ENCODE results near the gene HMOX1. TPM values are rescaled to one million over a fixed set of nuclear protein-coding genes. Genes with fewer than 3 reads are reported as not detected.

HMOX1 gene
- total RNA-seq, 1 donor from 2014 or later: 26.8 TPM

DNA sequence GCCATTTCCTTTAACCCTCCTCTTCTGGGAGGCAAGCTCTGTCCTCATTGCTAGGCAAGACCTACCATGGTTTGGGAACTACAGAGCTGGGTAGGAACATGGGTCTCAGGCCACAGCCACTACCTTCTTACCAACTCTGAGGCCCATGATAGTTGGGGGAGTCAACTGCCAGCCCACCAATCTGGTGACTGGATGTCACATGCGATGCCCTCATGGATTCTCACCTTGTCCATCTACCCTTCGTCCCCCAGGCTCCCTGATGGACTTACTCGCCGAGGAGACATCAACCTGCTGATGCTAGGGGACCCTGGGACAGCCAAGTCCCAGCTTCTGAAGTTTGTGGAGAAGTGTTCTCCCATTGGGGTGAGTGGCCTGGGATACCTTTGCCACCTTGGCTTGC is 32.7 kb downstream of the HMOX1 start:
- intact Hi-C loops (cut with DNase I): no loop called here
- DNase-seq (ENCODE audit: extremely low spot score in 2 of 2): no peak
- H3K4me3 ChIP-seq: no peak overlapping the region
- H3K4me1 ChIP-seq: no peaks in the 10 kb centered on the region
- TF ChIP-seq POLR2AphosphoS5 (IDR thresholded peaks at IDR 0.05; ENCODE audit: insufficient read depth in 1 of 2, low read depth in 1 of 2): no peak
- no peak for TF ChIP-seq POLR2A (IDR thresholded peaks at IDR 0.05)
- TF ChIP-seq CTCF (IDR thresholded peaks at IDR 0.05): no peak
- H3K27ac ChIP-seq: no peak overlapping the region
- H3K9me3 ChIP-seq: no peaks in the 10 kb centered on the region
- H3K27me3 ChIP-seq: no peaks in the 10 kb centered on the region
- peaks cover 0 to 81% of the 10 kb centered on the region in 2 donors for H3K36me3 ChIP-seq

DNA sequence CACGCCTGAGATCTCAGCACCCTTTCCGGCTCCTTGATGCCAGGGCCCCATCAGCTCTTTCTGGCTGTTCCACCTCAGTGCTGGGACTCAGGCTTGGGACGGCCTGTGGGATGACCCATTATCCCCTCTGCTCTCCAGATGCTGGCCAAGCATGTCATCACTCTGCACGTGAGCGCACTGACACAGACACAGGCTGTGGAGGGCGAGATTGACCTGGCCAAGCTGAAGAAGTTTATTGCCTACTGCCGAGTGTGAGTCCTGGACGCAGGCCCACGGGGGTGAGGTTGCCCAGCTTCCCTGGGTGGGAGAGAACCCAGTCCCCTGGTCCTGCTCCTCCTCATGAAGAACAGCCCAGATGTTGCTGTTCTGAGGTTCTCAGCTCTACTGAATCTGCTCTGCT is 36.7 kb downstream of the HMOX1 start:
- no peak overlapping the region for H3K4me3 ChIP-seq
- intact Hi-C loops (cut with DNase I): no loop called here
- DNase-seq (ENCODE audit: extremely low spot score in 2 of 2): no peak
- no peaks in the 10 kb centered on the region for H3K27me3 ChIP-seq
- no peaks in the 10 kb centered on the region for H3K9me3 ChIP-seq
- TF ChIP-seq CTCF (IDR thresholded peaks at IDR 0.05) (no peak), POLR2A (IDR thresholded peaks at IDR 0.05) (no peak), POLR2AphosphoS5 (IDR thresholded peaks at IDR 0.05; ENCODE audit: insufficient read depth in 1 of 2, low read depth in 1 of 2) (no peak)
- no peak overlapping the region for H3K27ac ChIP-seq
- no peaks in the 10 kb centered on the region for H3K4me1 ChIP-seq
- H3K36me3 ChIP-seq: peaks cover 0 to 70% of the 10 kb centered on the region in 2 donors

DNA sequence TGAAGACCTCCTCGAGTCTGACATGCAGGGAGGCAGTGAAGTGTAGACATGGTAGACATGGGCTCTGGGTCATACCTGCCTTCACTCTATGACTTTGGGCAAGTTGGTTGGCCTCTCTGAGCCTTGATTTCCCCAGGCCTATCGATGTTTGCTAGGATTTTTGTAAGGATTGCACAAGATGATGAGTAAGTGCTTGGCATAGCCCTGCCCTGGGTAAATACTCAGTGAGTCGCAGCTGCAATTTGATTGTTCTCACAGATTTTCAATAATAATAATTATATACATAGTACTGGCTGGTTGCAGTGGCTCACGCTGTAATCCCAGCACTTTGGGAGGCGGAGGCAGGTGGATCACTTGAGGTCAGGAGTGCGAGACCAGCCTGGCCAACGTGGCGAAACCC is 37.2 kb downstream of the HMOX1 start:
- no peak for DNase-seq (ENCODE audit: extremely low spot score in 2 of 2)
- Histone ChIP-seq H3K27ac (no peak overlapping the region), H3K4me1 (no peaks in the 10 kb centered on the region), H3K36me3 (peaks cover 0 to 70% of the 10 kb centered on the region in 2 donors), H3K4me3 (no peak overlapping the region), H3K9me3 (no peaks in the 10 kb centered on the region), H3K27me3 (no peaks in the 10 kb centered on the region)
- intact Hi-C loops (cut with DNase I): no loop called here
- TF ChIP-seq CTCF (IDR thresholded peaks at IDR 0.05) (no peak), POLR2AphosphoS5 (IDR thresholded peaks at IDR 0.05; ENCODE audit: insufficient read depth in 1 of 2, low read depth in 1 of 2) (peak in 1 of 2 donors; percentile 33)

- DNase-seq (ENCODE audit: extremely low spot score in 2 of 2): no peak
- H3K36me3 ChIP-seq: peaks cover 0 to 69% of the 10 kb centered on the region in 2 donors
- no peaks in the 10 kb centered on the region for H3K4me1 ChIP-seq
- intact Hi-C loops (cut with DNase I): no loop called here
- H3K4me3 ChIP-seq: no peak overlapping the region
- H3K27me3 ChIP-seq: no peaks in the 10 kb centered on the region
- no peak overlapping the region for H3K27ac ChIP-seq
- TF ChIP-seq POLR2A (IDR thresholded peaks at IDR 0.05) (no peak), POLR2AphosphoS5 (IDR thresholded peaks at IDR 0.05; ENCODE audit: insufficient read depth in 1 of 2, low read depth in 1 of 2) (no peak), CTCF (IDR thresholded peaks at IDR 0.05) (no peak)
- no peaks in the 10 kb centered on the region for H3K9me3 ChIP-seq
Observed at GRCh38 chr22:35418731-35419130, 37.8 kb downstream of the HMOX1 start.

DNA sequence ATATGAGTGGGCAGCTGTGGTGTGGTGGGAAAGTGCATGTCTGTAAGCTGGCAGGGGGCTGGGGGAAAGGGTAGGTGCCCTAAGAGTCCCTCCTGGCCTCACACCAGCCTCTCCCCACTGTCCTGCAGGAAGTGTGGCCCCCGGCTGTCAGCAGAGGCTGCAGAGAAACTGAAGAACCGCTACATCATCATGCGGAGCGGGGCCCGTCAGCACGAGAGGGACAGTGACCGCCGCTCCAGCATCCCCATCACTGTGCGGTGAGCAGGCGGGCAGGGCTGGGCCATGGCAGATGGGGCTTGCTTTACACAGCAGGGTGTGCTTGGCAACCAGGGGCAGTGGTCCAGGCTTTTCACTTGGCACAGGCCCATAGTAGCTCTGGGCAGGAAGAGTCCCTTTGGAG is 38.9 kb downstream of the HMOX1 start:
- intact Hi-C loops (cut with DNase I): no loop called here
- H3K4me1 ChIP-seq: no peaks in the 10 kb centered on the region
- H3K9me3 ChIP-seq: no peaks in the 10 kb centered on the region
- no peaks in the 10 kb centered on the region for H3K27me3 ChIP-seq
- no peak overlapping the region for H3K27ac ChIP-seq
- TF ChIP-seq CTCF (IDR thresholded peaks at IDR 0.05) (no peak), POLR2A (IDR thresholded peaks at IDR 0.05) (no peak), POLR2AphosphoS5 (IDR thresholded peaks at IDR 0.05; ENCODE audit: insufficient read depth in 1 of 2, low read depth in 1 of 2) (no peak)
- no peak for DNase-seq (ENCODE audit: extremely low spot score in 2 of 2)
- peaks cover 0 to 72% of the 10 kb centered on the region in 2 donors for H3K36me3 ChIP-seq
- no peak overlapping the region for H3K4me3 ChIP-seq

All from vagina (tissue), 2 donors.